ENCODE data around the gene MYRF. TPM values are rescaled to one million over a fixed set of nuclear protein-coding genes. Genes with fewer than 3 reads are reported as not detected.

The MYRF gene
- total RNA-seq, 2 donors from 2014 or later: 33.2 to 47.5 TPM

GRCh38 chr11:61735391-61735790, 17.0 kb upstream of the MYRF start:
- peaks cover 11% of the 10 kb centered on the region for H3K4me1 ChIP-seq
- H3K36me3 ChIP-seq (replicated peaks in 1 of 2; ENCODE audit: insufficient read depth in 1 of 2, low read depth in 2 of 2): peaks cover 0 to 15% of the 10 kb centered on the region in 2 donors
- no peak for DNase-seq
- H3K9me3 ChIP-seq: no peaks in the 10 kb centered on the region
- H3K27ac ChIP-seq: no peak overlapping the region
- ATAC-seq: no peak
- no peaks in the 10 kb centered on the region for H3K27me3 ChIP-seq
- no peak overlapping the region for H3K4me3 ChIP-seq
- intact Hi-C loops (cut with DNase I): no loop called here
- WGBS, 2 donors: 92 to 95% methylated on average over 8 to 15 of the region's 17 CpGs
- TF ChIP-seq POLR2A (IDR thresholded peaks at IDR 0.05): no peak
- no peak for TF ChIP-seq CTCF (IDR thresholded peaks at IDR 0.05)

GRCh38 chr11:61736310-61736709, 16.1 kb upstream of the MYRF start:
- H3K4me1 ChIP-seq: peaks cover 5% of the 10 kb centered on the region
- DNase-seq (no peak), ATAC-seq (no peak)
- H3K27me3 ChIP-seq: no peaks in the 10 kb centered on the region
- H3K36me3 ChIP-seq (replicated peaks in 1 of 2; ENCODE audit: insufficient read depth in 1 of 2, low read depth in 2 of 2): peaks cover 0 to 19% of the 10 kb centered on the region in 2 donors
- no peaks in the 10 kb centered on the region for H3K9me3 ChIP-seq
- H3K27ac ChIP-seq: no peak overlapping the region
- intact Hi-C loops (cut with DNase I): no loop called here
- TF ChIP-seq CTCF (IDR thresholded peaks at IDR 0.05): no peak
- no peak for TF ChIP-seq POLR2A (IDR thresholded peaks at IDR 0.05)
- 81 to 89% methylated on average over 3 to 5 of the region's 5 CpGs for whole genome bisulfite sequencing, 2 donors
- no peak overlapping the region for H3K4me3 ChIP-seq

- Histone ChIP-seq H3K27me3 (no peaks in the 10 kb centered on the region), H3K9me3 (no peaks in the 10 kb centered on the region), H3K4me3 (no peak overlapping the region), H3K27ac (no peak overlapping the region), H3K4me1 (peaks cover 5% of the 10 kb centered on the region), H3K36me3 (replicated peaks in 1 of 2; ENCODE audit: insufficient read depth in 1 of 2, low read depth in 2 of 2) (peaks cover 0 to 21% of the 10 kb centered on the region in 2 donors)
- ATAC-seq: no peak
- WGBS, 2 donors: 93 to 94% methylated on average over 11 to 12 of the region's 12 CpGs
- DNase-seq: no peak
- intact Hi-C loops (cut with DNase I): no loop called here
- no peak for TF ChIP-seq POLR2A (IDR thresholded peaks at IDR 0.05)
- no peak for TF ChIP-seq CTCF (IDR thresholded peaks at IDR 0.05)
These were observed 15.3 kb upstream of the MYRF start for GRCh38 chr11:61737131-61737530.

GRCh38 chr11:61737636-61738386, 14.6 kb upstream of the MYRF start:
- WGBS, 2 donors: 83 to 88% methylated on average over 22 to 23 of the region's 23 CpGs
- intact Hi-C loops (cut with DNase I): no loop called here
- Histone ChIP-seq H3K9me3 (no peaks in the 10 kb centered on the region), H3K4me3 (no peak overlapping the region), H3K27me3 (no peaks in the 10 kb centered on the region), H3K27ac (no peak overlapping the region), H3K36me3 (replicated peaks in 1 of 2; ENCODE audit: insufficient read depth in 1 of 2, low read depth in 2 of 2) (peaks cover 0 to 21% of the 10 kb centered on the region in 2 donors), H3K4me1 (peaks cover 5% of the 10 kb centered on the region)
- ATAC-seq: no peak
- DNase-seq: no peak
- TF ChIP-seq POLR2A (IDR thresholded peaks at IDR 0.05) (no peak), CTCF (IDR thresholded peaks at IDR 0.05) (no peak)

GRCh38 chr11:61738776-61739175, 13.7 kb upstream of the MYRF start:
- Histone ChIP-seq H3K27ac (no peak overlapping the region), H3K4me1 (no peaks in the 10 kb centered on the region), H3K9me3 (no peaks in the 10 kb centered on the region), H3K36me3 (replicated peaks in 1 of 2; ENCODE audit: insufficient read depth in 1 of 2, low read depth in 2 of 2) (peaks cover 0 to 21% of the 10 kb centered on the region in 2 donors), H3K4me3 (no peak overlapping the region), H3K27me3 (no peaks in the 10 kb centered on the region)
- DNase-seq: no peak
- TF ChIP-seq POLR2A (IDR thresholded peaks at IDR 0.05): no peak
- TF ChIP-seq CTCF (IDR thresholded peaks at IDR 0.05): no peak
- intact Hi-C loops (cut with DNase I): no loop called here
- 93% methylated on average over 6 of the region's 7 CpGs; no CpG with 5 or more reads in 1 of the 2 donors for WGBS, 2 donors
- ATAC-seq: no peak
